Upper lobe of right lung (tissue), 1 donor: ENCODE measurements around the gene FBLIM1. TPM values are rescaled to one million over a fixed set of nuclear protein-coding genes. Genes with fewer than 3 reads are reported as not detected.

Experiments used
- ATAC-seq: fragments of 200-7000 bp; cut with Tn5 transposase; one replicate; pipeline ENCODE4 v1.9.1; 2020; ENCODE audit warnings: mild to moderate bottlenecking, moderate library complexity
- DNase-seq: peaks from one replicate; pipeline ENCODE4 v3.0.0-alpha.2; 2020
- H3K27ac ChIP-seq: fragments of 200-600 bp; one replicate; pipeline ENCODE4 v1.8.0; 2022
- H3K27me3 ChIP-seq: fragments of 200-600 bp; one replicate; pipeline ENCODE4 v1.8.0; 2022; ENCODE audit warnings: mild to moderate bottlenecking
- H3K36me3 ChIP-seq: fragments of 200-600 bp; one replicate; pipeline ENCODE4 v1.8.0; 2022
- H3K4me1 ChIP-seq: fragments of 200-600 bp; one replicate; pipeline ENCODE4 v1.8.0; 2022
- H3K4me3 ChIP-seq: fragments of 200-600 bp; one replicate; pipeline ENCODE4 v1.8.0; 2022; ENCODE audit warnings: mild to moderate bottlenecking
- H3K9me3 ChIP-seq: fragments of 200-600 bp; one replicate; pipeline ENCODE4 v1.8.0; 2022
- intact Hi-C: fragments of 100-400 bp; cut with DNase I; formaldehyde crosslinking; loops from one replicate; pipeline ENCODE4 v1.11.0; 2022
- total RNA-seq: library from RNA; stranded (reverse); fragmentation: NEBNext Ultra II Directional; extraction: Animal tissue kit (Norgen Biotek cat#: 25700); gene quantifications from one replicate; pipeline ENCODE4 v1.2.1, GENCODE V29; 2021
- TF ChIP-seq, protein P1 (sequence below): fragments of 200-600 bp; IDR thresholded peaks from one replicate; pipeline ENCODE4 v1.8.0; 2022; ENCODE audit warnings: antibody characterized with exemption
- donor health status: DM: no; HTN: yes; CAD: no; lungs with severe emphysema.

Gene FBLIM1
- total RNA-seq, 1 donor from 2014 or later = 39.0 TPM

DNA sequence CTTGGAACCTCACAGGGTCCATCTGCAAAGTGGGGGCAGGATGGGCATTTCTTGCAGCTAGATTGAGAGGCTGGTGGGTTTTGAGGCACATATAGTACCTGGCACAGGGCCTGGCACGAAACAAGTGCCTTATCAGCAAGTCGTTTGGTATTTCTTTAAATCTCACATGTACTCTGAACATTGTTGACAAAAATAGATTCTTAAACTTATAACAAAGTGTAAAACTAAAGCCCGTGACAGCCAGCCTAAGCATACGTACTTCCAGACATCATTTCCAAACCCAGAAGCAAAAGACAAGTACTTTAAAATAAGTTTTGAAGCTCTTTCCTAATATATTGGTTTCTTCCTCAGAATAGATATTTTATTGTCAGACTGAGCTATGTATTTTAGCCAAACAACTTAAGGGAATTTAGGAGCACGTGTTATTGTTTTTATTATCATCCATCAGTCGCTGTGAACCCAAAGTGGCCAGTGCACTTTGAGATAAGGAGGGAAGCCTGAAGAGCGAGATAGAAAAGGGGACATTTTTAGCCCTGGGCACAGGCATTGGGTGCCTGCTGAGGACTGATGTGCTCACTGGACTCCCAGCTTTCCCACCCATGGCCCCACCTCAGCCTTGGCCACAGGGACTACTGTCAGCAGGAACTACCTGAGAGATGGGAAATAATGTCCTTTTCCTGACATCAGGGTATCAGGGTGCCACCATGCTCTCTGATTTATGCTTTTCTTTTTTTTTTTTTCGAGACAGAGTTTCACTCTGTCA, 3.0 kb downstream of the FBLIM1 start:
- no peaks in the 10 kb centered on the region for H3K36me3 ChIP-seq
- TF ChIP-seq, protein P1, sequence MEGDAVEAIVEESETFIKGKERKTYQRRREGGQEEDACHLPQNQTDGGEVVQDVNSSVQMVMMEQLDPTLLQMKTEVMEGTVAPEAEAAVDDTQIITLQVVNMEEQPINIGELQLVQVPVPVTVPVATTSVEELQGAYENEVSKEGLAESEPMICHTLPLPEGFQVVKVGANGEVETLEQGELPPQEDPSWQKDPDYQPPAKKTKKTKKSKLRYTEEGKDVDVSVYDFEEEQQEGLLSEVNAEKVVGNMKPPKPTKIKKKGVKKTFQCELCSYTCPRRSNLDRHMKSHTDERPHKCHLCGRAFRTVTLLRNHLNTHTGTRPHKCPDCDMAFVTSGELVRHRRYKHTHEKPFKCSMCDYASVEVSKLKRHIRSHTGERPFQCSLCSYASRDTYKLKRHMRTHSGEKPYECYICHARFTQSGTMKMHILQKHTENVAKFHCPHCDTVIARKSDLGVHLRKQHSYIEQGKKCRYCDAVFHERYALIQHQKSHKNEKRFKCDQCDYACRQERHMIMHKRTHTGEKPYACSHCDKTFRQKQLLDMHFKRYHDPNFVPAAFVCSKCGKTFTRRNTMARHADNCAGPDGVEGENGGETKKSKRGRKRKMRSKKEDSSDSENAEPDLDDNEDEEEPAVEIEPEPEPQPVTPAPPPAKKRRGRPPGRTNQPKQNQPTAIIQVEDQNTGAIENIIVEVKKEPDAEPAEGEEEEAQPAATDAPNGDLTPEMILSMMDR = no peak
- H3K4me3 ChIP-seq = peak overlapping the region; percentile 66
- H3K27me3 ChIP-seq = peaks cover 22% of the 10 kb centered on the region
- no peaks in the 10 kb centered on the region for H3K9me3 ChIP-seq
- no peak for DNase-seq
- H3K4me1 ChIP-seq = peaks cover 14% of the 10 kb centered on the region
- intact Hi-C loops = no loop called here
- ATAC-seq = no peak
- H3K27ac ChIP-seq = peak overlapping the region; percentile 81

GRCh38 chr1:15762546-15762945, 4.0 kb downstream of the FBLIM1 start:
- DNase-seq = no peak
- H3K27me3 ChIP-seq = peaks cover 22% of the 10 kb centered on the region
- no peak overlapping the region for H3K27ac ChIP-seq
- H3K9me3 ChIP-seq = no peaks in the 10 kb centered on the region
- TF ChIP-seq, protein P1 = no peak
- peaks cover 13% of the 10 kb centered on the region for H3K4me1 ChIP-seq
- no peak overlapping the region for H3K4me3 ChIP-seq
- no peaks in the 10 kb centered on the region for H3K36me3 ChIP-seq
- intact Hi-C loops = no loop called here
- no peak for ATAC-seq

DNA sequence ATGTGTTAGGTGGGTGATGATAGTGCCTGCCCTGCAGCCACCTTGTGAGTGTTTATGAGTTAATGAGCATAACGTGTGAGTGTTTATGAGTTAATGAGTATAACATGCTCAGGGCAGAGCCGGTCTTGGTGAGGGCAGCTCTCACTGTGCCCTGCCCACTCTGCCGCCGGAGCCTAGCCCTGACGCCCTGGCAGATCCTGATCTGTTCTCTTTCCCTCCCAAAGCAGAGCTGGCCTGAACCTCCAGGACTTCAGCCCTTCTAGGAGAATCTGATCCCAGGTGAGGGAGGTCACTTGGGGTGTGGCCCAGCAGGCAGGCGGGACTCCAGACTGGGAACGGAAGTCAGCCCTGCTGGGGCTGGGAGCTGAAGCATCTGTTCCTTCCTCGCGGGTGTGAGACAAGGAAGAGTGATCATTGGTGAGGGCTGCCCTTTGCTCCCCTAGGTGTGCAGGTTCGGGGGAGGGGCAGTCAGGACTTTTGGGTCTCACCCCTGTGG, 5.7 kb downstream of the FBLIM1 start:
- H3K27ac ChIP-seq = no peak overlapping the region
- H3K4me3 ChIP-seq = no peak overlapping the region
- H3K27me3 ChIP-seq = peaks cover 9% of the 10 kb centered on the region
- DNase-seq (no peak), ATAC-seq (peak; percentile 4)
- intact Hi-C loops = no loop called here
- no peaks in the 10 kb centered on the region for H3K36me3 ChIP-seq
- TF ChIP-seq, protein P1 = no peak
- H3K4me1 ChIP-seq = peaks cover under 1% of the 10 kb centered on the region
- H3K9me3 ChIP-seq = no peaks in the 10 kb centered on the region

DNA sequence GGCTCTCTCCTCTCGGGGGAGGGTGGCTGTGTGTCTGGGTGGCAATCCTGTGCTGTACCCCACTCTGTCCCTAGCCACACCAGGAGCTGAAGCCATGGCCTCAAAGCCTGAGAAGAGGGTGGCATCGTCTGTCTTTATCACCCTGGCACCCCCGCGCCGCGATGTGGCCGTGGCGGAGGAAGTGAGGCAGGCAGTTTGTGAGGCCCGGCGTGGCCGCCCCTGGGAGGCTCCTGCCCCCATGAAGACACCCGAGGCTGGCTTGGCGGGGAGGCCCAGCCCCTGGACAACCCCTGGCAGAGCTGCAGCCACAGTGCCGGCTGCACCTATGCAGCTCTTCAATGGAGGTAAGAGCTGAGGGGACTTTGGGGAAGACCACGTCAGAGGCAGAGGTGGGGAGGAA, 6.3 kb downstream of the FBLIM1 start:
- DNase-seq = no peak
- Histone ChIP-seq H3K27me3 (peaks cover 3% of the 10 kb centered on the region), H3K36me3 (no peaks in the 10 kb centered on the region), H3K27ac (no peak overlapping the region), H3K4me3 (no peak overlapping the region), H3K9me3 (no peaks in the 10 kb centered on the region), H3K4me1 (no peaks in the 10 kb centered on the region)
- TF ChIP-seq, protein P1 = no peak
- ATAC-seq = no peak
- intact Hi-C loops = no loop called here

GRCh38 chr1:15765495-15766194, 7.0 kb downstream of the FBLIM1 start:
- DNase-seq = no peak

More at GRCh38 chr1:15765495-15766194, 7.0 kb downstream of the FBLIM1 start:
- intact Hi-C loops = no loop called here
- TF ChIP-seq, protein P1 = no peak
- no peak overlapping the region for H3K4me3 ChIP-seq
- no peak overlapping the region for H3K27ac ChIP-seq
- H3K36me3 ChIP-seq = peaks cover 5% of the 10 kb centered on the region
- H3K27me3 ChIP-seq = no peaks in the 10 kb centered on the region
- H3K9me3 ChIP-seq = no peaks in the 10 kb centered on the region
- ATAC-seq = no peak
- H3K4me1 ChIP-seq = no peaks in the 10 kb centered on the region
